GM21447 (cell line): ENCODE measurements around the gene IL36B.

Experiments used
- ATAC-seq: cut with Tn5 transposase; IDR thresholded peaks from one replicate; pipeline ENCODE4 v1.9.1; 2021; ENCODE audit not compliant: unreplicated experiment

IL36B gene

GRCh38 chr2:113056521-113056920 lies 3.9 kb upstream of the IL36B start:
- no peak for ATAC-seq

GRCh38 chr2:113054066-113054465 lies 1.4 kb upstream of the IL36B start:
- no peak for ATAC-seq

- ATAC-seq, result no peak
Observed at GRCh38 chr2:113053666-113054065, 999 bp upstream of the IL36B start.

- ATAC-seq, result no peak
Observed at GRCh38 chr2:113050921-113051895, 1.5 kb downstream of the IL36B start.

GRCh38 chr2:113046465-113046864 lies 6.2 kb downstream of the IL36B start:
- ATAC-seq, result no peak

GRCh38 chr2:113041871-113042270 lies 10.8 kb downstream of the IL36B start:
- ATAC-seq, result no peak

GRCh38 chr2:113039719-113040118 lies 12.9 kb downstream of the IL36B start:
- no peak for ATAC-seq

GRCh38 chr2:113039158-113039557 lies 13.5 kb downstream of the IL36B start:
- no peak for ATAC-seq

GRCh38 chr2:113038291-113038690 lies 14.4 kb downstream of the IL36B start:
- no peak for ATAC-seq

GRCh38 chr2:113036763-113037162 lies 15.9 kb downstream of the IL36B start:
- no peak for ATAC-seq

GRCh38 chr2:113034016-113034415 lies 18.7 kb downstream of the IL36B start:
- no peak for ATAC-seq

- ATAC-seq, result no peak
Observed at GRCh38 chr2:113032737-113033136, 19.9 kb downstream of the IL36B start.

- no peak for ATAC-seq
Observed at GRCh38 chr2:113028112-113028511, 24.6 kb downstream of the IL36B start.

- no peak for ATAC-seq
Observed at GRCh38 chr2:113027691-113028090, 25.0 kb downstream of the IL36B start.

GRCh38 chr2:113025737-113026136 lies 26.9 kb downstream of the IL36B start:
- ATAC-seq, result no peak

GRCh38 chr2:113024764-113025163 lies 27.9 kb downstream of the IL36B start:
- ATAC-seq, result no peak

GRCh38 chr2:113021312-113021711 lies 31.4 kb downstream of the IL36B start:
- no peak for ATAC-seq

- ATAC-seq, result no peak
Observed at GRCh38 chr2:113018509-113018908, 34.2 kb downstream of the IL36B start.

- ATAC-seq, result no peak
Observed at GRCh38 chr2:113015655-113016054, 37.0 kb downstream of the IL36B start.

GRCh38 chr2:113015042-113015441 lies 37.6 kb downstream of the IL36B start:
- ATAC-seq, result no peak

GRCh38 chr2:113014067-113014466 lies 38.6 kb downstream of the IL36B start:
- no peak for ATAC-seq

- ATAC-seq, result no peak
Observed at GRCh38 chr2:113013336-113013661, 39.4 kb downstream of the IL36B start.
